NCI-H82 (cell line): Measurements from ENCODE around the gene GAPDH.
A peak's percentile ranks its signal among the peaks of the same experiment; 100 is the strongest.

Experiments
- DNase-seq: peaks from one replicate; lab custom pipeline; 2025; lab: John Stamatoyannopoulos, UW

GAPDH gene

DNA sequence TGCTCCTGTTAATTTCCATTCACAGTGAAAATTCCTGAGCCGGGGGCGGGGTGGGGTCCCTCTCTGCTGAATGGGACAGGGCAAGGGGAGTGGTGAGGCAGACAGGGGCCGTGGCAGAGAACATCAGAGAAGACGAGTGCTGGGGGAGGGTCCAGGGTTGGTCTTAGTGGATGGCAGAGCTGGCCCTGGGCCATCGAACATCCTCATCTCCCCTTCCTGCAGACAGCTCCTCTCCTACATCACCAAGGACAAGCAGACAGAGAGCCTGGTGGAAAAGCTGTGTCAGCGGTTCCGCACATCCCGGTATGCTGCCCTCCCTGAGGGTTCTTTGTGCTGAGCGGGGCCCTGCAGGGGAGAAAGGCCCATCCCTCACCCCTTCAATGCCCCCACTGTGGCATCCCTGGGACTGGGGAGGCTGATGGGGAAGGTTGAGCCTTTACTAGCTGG, 5.0 kb upstream of the GAPDH start:
- no peak for DNase-seq

GRCh38 chr12:6530576-6531260, 3.6 kb upstream of the GAPDH start:
- no peak for DNase-seq

- peak; percentile 77 for DNase-seq
Measured at GRCh38 chr12:6532051-6532926, 2.0 kb upstream of the GAPDH start.

GRCh38 chr12:6532927-6533652, 1.2 kb upstream of the GAPDH start:
- DNase-seq: peak; percentile 83

DNA sequence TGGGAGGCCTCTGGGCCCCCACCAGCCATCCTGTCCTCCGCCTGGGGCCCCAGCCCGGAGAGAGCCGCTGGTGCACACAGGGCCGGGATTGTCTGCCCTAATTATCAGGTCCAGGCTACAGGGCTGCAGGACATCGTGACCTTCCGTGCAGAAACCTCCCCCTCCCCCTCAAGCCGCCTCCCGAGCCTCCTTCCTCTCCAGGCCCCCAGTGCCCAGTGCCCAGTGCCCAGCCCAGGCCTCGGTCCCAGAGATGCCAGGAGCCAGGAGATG, 729 bp upstream of the GAPDH start:
- no peak for DNase-seq

DNA sequence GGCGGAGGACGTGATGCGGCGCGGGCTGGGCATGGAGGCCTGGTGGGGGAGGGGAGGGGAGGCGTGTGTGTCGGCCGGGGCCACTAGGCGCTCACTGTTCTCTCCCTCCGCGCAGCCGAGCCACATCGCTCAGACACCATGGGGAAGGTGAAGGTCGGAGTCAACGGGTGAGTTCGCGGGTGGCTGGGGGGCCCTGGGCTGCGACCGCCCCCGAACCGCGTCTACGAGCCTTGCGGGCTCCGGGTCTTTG, 303 bp downstream of the GAPDH start:
- DNase-seq: no peak

DNA sequence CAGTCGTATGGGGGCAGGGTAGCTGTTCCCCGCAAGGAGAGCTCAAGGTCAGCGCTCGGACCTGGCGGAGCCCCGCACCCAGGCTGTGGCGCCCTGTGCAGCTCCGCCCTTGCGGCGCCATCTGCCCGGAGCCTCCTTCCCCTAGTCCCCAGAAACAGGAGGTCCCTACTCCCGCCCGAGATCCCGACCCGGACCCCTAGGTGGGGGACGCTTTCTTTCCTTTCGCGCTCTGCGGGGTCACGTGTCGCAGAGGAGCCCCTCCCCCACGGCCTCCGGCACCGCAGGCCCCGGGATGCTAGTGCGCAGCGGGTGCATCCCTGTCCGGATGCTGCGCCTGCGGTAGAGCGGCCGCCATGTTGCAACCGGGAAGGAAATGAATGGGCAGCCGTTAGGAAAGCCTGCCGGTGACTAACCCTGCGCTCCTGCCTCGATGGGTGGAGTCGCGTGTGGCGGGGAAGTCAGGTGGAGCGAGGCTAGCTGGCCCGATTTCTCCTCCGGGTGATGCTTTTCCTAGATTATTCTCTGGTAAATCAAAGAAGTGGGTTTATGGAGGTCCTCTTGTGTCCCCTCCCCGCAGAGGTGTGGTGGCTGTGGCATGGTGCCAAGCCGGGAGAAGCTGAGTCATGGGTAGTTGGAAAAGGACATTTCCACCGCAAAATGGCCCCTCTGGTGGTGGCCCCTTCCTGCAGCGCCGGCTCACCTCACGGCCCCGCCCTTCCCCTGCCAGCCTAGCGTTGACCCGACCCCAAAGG, 804 bp downstream of the GAPDH start:
- peak; percentile 80 for DNase-seq

DNA sequence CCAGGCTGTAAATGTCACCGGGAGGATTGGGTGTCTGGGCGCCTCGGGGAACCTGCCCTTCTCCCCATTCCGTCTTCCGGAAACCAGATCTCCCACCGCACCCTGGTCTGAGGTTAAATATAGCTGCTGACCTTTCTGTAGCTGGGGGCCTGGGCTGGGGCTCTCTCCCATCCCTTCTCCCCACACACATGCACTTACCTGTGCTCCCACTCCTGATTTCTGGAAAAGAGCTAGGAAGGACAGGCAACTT, 1.3 kb downstream of the GAPDH start:
- DNase-seq: no peak

- no peak for DNase-seq
Measured at GRCh38 chr12:6535960-6536847, 1.9 kb downstream of the GAPDH start.

- no peak for DNase-seq
Measured at GRCh38 chr12:6536894-6537579, 2.7 kb downstream of the GAPDH start.

GRCh38 chr12:6537580-6538419, 3.5 kb downstream of the GAPDH start:
- DNase-seq: peak; percentile 88

DNA sequence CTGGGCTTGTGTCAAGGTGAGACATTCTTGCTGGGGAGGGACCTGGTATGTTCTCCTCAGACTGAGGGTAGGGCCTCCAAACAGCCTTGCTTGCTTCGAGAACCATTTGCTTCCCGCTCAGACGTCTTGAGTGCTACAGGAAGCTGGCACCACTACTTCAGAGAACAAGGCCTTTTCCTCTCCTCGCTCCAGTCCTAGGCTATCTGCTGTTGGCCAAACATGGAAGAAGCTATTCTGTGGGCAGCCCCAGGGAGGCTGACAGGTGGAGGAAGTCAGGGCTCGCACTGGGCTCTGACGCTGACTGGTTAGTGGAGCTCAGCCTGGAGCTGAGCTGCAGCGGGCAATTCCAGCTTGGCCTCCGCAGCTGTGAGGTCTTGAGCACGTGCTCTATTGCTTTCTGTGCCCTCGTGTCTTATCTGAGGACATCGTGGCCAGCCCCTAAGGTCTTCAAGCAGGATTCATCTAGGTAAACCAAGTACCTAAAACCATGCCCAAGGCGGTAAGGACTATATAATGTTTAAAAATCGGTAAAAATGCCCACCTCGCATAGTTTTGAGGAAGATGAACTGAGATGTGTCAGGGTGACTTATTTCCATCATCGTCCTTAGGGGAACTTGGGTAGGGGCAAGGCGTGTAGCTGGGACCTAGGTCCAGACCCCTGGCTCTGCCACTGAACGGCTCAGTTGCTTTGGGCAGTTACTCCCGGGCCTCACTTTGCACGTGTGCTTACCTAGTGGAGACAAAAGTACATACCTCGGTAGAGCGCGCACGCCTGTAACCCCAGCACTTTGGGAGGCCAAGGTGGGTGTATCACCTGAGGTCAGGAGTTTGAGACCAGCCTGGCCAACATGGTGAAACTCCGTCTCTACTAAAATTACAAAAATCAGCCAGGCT, 4.3 kb downstream of the GAPDH start:
- DNase-seq: peak; percentile 59

DNA sequence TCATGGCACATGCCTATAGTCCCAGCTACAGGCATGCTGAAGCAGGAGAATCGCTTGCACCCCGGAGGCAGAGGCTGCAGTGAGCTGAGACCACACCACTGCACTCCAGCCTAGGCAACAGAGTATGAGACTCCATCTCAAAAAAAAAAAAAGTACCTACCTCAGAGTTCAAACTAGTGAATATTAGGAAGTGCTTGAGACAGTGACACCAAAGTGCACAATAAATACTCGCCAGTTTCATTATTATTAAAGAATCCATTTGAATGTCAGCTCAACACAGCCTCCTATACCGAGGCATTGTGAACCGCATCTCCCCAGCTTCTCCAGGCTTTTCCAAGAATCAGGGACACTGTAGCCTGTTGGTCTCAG, 5.0 kb downstream of the GAPDH start:
- no peak for DNase-seq

DNA sequence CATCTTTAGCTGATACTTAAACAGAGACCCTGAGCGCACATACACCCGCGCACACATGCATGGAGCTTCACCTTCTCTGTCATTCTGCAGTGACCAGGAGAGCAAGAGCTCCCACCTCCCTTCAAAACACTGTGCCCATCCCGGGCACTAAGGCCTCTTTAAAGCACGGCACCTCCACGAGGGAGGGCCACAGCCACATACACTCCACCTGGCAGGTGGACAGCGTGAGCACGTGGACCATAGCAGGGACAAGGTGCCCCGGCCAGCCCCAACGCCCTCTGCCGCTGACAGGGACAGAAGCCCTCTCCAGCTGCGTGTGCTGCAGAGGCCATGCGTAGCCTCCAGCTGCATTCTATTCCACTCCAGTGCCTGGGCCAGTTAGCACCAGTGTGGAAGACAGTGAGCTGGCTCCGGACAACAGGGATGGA, 5.4 kb downstream of the GAPDH start:
- DNase-seq: peak; percentile 62

DNA sequence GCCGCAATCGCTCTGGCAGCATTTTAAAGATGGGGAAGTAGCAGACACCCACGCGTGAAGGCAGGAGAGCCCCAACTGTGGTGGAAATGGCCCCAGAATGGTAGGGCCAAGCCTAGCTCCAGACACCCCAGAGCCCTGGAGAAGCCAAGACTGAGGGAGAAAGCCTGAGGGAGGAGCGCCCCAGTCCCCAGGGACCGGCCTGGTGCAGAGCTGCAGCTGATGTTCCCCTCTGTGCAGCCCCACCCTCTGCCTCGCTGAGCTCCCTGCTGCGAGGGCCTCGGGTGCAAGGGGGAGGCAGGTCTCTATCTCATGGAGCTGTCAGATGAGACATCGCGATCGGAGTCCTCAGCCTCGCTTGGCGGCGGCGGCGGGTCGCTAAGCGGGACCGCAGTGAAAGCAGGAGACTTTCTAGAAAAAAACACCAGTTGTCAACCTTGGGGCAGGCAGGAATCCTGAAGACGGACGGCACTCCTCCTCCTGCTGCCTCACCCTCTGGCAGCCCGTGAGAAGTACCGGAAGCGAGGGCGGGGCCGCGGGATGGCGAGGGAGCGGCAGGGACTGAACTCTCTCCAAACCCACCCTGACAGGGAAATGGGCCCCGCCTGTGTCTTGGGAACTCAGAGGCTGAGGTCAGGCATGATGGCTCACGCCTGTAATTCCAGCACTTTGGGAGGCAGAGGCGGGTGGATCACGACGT, 6.0 kb downstream of the GAPDH start:
- DNase-seq: peak; percentile 94

- DNase-seq: no peak
Measured at GRCh38 chr12:6541371-6542165, 7.3 kb downstream of the GAPDH start.

GRCh38 chr12:6542209-6543009, 8.1 kb downstream of the GAPDH start:
- no peak for DNase-seq
